IPS-18c (cell line): ENCODE results near the gene DHODH.
"Not testable (repeated sequence)": the region's sequence is repeated elsewhere in the genome, so short reads cannot be mapped to it uniquely, and the experiment has no call there.

ENCODE experiments used
- H3K4me3 ChIP-seq: 2 replicates; pipeline ENCODE4 v1.7.0; 2013; ENCODE audit warnings: low read depth, mild to moderate bottlenecking, low read length, moderate library complexity; ENCODE audit not compliant: insufficient read depth
- H3K9me3 ChIP-seq: one replicate; pipeline ENCODE4 v1.6.1; 2013; ENCODE audit warnings: mild to moderate bottlenecking, low read length, moderate library complexity; ENCODE audit not compliant: control insufficient read depth, insufficient read depth

Gene DHODH

DNA sequence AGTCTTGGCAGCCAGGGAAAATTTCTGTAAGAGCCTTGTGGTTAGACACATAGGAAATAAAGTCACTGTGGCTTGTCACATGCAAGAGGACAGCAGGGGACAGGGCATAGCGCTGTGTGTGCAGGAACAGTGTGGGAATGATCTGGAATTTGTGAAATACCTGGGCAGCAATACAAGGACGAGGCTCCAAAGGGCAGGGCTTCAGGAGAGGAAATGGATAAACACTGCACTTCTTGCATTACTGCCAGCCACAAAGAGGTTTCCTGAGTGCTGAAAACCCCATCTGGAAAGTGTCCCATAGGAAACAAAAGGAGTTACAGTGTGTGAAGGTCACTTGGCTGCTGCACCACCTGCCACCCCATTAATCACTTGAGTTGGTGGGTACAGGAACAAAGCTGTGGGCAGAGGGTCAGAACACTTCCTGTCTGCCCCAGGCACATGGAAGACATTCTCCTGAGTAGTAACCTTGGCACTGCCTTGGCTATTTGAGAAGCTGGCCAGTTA is 33.7 kb downstream of the DHODH start:
- H3K4me3 ChIP-seq = no peak overlapping the region
- H3K9me3 ChIP-seq = no peaks in the 10 kb centered on the region

GRCh38 chr16:72043058-72043457 is 34.5 kb downstream of the DHODH start:
- H3K4me3 ChIP-seq = no peak overlapping the region
- H3K9me3 ChIP-seq = no peaks in the 10 kb centered on the region

DNA sequence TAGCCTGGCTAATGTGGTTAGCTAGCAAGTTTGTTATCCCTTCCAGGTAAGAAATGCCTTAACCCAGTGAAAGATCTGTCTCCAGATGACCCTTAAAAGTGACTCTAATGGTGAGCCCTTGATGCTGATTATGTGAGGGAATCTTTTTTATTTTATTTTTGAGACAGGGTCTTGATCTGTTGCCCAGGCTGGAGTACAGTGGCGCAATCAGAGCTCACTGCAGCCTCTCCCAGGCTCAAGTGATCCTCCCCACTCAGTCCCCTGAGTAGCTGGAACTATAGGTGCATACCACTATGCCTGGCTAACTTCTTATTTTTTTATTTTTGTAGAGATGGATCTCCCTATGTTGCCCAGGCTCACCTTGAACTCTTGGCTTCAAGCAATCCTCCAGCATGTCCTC is 35.0 kb downstream of the DHODH start:
- no peak overlapping the region for H3K4me3 ChIP-seq
- no peaks in the 10 kb centered on the region for H3K9me3 ChIP-seq

DNA sequence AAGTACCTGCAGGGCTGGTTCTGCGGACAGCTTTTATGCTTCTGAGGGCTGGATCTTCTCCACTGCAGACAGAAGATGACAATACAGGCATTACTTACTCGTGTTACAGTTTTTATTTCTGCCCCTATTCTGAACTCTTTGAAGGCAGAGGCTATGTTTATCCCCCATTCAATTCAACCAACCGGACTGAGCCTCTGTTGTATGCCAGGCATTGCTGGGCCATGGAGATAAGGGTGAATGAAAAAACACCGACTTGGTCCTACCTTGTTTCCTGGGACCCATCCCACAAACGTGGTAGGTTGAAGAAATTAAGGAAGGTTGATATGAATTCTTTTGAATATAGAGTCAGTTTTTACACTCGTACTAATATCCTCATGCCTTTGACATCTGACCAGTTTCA is 35.8 kb downstream of the DHODH start:
- H3K9me3 ChIP-seq = no peaks in the 10 kb centered on the region
- H3K4me3 ChIP-seq = no peak overlapping the region

DNA sequence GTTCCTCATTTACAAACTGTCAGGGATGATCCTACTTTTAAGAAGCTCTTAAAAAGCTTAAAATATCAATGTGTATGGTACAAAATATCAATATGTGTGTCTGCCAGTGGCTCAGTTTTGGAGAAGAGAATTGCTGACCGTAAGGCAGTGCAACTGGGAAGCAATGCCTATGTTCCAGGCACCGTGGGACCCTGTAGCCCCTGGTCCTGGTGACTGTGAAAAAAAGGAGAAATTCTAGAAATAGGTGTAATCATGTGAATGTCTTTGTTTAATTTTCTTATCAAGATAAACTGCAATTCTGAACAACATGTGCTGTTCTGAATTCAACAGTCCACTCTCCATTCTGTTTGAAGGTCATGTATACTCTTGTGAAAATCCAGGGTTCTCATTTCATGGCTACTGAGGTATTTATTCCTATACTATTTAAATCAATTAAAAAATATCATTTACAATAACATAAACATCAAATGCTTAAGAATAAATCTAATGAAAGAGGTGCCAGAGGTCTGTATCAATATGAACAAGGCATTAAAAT is 36.3 kb downstream of the DHODH start:
- Histone ChIP-seq H3K4me3 (no peak overlapping the region), H3K9me3 (no peaks in the 10 kb centered on the region)

- H3K9me3 ChIP-seq = no peaks in the 10 kb centered on the region
- H3K4me3 ChIP-seq = no peak overlapping the region
Measured at GRCh38 chr16:72049110-72049509, 40.6 kb downstream of the DHODH start.

DNA sequence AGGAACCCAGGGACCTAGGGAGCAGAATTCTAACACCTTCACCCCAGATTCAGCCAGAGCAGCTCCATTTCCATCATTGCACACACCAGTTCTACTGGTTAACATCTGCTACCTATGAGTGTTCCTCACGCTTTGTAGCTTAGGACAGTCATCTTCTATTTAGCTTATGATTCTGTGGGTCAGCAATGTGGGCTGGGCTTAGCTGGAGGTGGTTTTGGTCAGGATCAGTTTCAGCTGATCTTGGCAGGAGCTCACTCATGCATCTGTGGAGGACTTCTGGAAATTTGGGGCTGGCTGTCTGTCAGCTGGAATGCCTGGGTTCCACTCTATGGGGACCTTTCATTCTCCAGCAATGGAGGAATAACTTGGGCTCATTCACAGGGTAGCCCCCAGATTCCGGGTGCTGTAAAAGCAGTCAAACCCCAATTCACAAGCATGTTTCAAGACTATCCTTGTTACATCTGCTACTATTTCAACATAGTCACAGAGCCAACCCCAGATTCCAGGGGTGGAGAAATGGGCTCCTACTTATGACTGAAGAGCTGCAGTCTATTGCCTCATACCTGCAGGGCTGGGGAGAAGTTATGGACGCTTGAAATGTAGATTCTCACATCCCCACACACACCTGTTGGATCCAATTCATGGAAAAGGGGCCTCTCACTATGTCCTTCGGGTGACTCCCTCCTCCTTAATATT is 42.4 kb downstream of the DHODH start:
- Histone ChIP-seq H3K9me3 (no peaks in the 10 kb centered on the region), H3K4me3 (no peak overlapping the region)

- H3K9me3 ChIP-seq = no peaks in the 10 kb centered on the region
Measured at GRCh38 chr16:72051818-72052217, 43.3 kb downstream of the DHODH start.

GRCh38 chr16:72054254-72054847 is 45.8 kb downstream of the DHODH start, which contains the start of gene HP:
Gene HP (plus strand): TSS chr16:72054505. CDS start chr16:72054653, 148 bp downstream.
- not testable (repeated sequence) for H3K9me3 ChIP-seq, H3K4me3 ChIP-seq

More at GRCh38 chr16:72051818-72052217, 43.3 kb downstream of the DHODH start:
- no peak overlapping the region for H3K4me3 ChIP-seq

DNA sequence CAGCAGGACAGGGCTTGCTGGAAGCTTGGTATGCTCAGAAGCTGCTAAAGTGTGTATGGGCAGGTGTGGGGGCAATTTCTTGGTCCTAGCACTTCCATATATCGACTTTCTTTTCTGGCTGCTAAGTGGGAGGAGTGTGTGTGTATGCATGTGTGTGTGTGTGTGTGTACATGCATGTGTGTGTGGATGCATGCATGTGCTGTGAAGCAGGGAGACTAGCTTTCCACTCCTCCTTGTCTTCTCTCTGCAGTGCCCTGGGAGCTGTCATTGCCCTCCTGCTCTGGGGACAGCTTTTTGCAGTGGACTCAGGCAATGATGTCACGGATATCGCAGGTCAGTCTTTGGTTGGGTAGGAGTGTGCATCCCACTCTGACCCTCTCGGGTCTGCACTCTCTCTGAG is 47.4 kb downstream of the DHODH start:
- H3K9me3 ChIP-seq = no peaks in the 10 kb centered on the region
- no peak overlapping the region for H3K4me3 ChIP-seq

DNA sequence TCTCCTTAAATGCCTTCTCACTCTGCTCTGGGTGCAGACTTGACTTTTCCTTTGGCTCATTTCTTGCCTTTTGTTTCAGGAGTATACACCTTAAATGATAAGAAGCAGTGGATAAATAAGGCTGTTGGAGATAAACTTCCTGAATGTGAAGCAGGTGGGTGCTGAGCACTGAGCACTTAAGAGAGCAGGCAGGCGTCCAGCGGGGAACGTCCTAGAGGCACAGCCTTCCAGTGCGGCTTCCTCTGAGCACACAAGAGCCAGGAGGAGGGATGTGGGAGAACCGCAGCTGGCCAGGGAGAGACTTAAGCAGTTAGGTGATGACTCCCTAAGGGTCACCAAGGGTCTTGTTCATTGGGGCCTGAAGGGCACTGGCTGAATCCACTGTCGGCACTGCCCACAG is 48.8 kb downstream of the DHODH start:
- not testable (repeated sequence) for H3K9me3 ChIP-seq, H3K4me3 ChIP-seq

GRCh38 chr16:72059060-72059459 is 50.5 kb downstream of the DHODH start:
- not testable (repeated sequence) for H3K9me3 ChIP-seq, H3K4me3 ChIP-seq

DNA sequence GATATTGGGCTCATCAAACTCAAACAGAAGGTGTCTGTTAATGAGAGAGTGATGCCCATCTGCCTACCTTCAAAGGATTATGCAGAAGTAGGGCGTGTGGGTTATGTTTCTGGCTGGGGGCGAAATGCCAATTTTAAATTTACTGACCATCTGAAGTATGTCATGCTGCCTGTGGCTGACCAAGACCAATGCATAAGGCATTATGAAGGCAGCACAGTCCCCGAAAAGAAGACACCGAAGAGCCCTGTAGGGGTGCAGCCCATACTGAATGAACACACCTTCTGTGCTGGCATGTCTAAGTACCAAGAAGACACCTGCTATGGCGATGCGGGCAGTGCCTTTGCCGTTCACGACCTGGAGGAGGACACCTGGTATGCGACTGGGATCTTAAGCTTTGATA is 51.9 kb downstream of the DHODH start:
- H3K9me3 ChIP-seq = peaks cover 3% of the 10 kb centered on the region
- no peak overlapping the region for H3K4me3 ChIP-seq

GRCh38 chr16:72061564-72061963 is 53.0 kb downstream of the DHODH start:
- Histone ChIP-seq H3K9me3 (peaks cover 3% of the 10 kb centered on the region), H3K4me3 (no peak overlapping the region)

- Histone ChIP-seq H3K9me3 (peaks cover 3% of the 10 kb centered on the region), H3K4me3 (no peak overlapping the region)
Measured at GRCh38 chr16:72064361-72064894, 55.9 kb downstream of the DHODH start.

- H3K9me3 ChIP-seq = peaks cover 5% of the 10 kb centered on the region
- H3K4me3 ChIP-seq = no peak overlapping the region
Measured at GRCh38 chr16:72066747-72067146, 58.2 kb downstream of the DHODH start.

GRCh38 chr16:72068930-72069329 is 60.4 kb downstream of the DHODH start:
- no peak overlapping the region for H3K4me3 ChIP-seq
- H3K9me3 ChIP-seq = peaks cover 5% of the 10 kb centered on the region
